Measurements from ENCODE around the gene METRNL. TPM values are rescaled to one million over a fixed set of nuclear protein-coding genes. Genes with fewer than 3 reads are reported as not detected.
A peak's percentile ranks its signal among the peaks of the same experiment; 100 is the strongest.

Gene METRNL
- total and polyA plus RNA-seq, 12 donors = 39.0 to 134 (median 70.9) TPM

- no peak for TF ChIP-seq CTCF (IDR thresholded peaks at IDR 0.05)
- ATAC-seq (peak in 7 of 8 donors; percentile 26 to 75 (median 50)), DNase-seq (no peak)
- peaks cover 15 to 60% (median 44%) of the 10 kb centered on the region in 9 donors for H3K4me1 ChIP-seq
- no peak overlapping the region for H3K4me3 ChIP-seq
- no peaks in the 10 kb centered on the region for H3K27me3 ChIP-seq
- H3K9me3 ChIP-seq = no peaks in the 10 kb centered on the region
- WGBS, 2 donors = 54 to 64% methylated on average over 35 of the region's 35 CpGs
- peak overlapping the region; percentile 3 to 77 (median 61) for H3K27ac ChIP-seq
- intact Hi-C loops (cut with DNase I) = no loop called here
- peaks cover 0 to 92% (median 17%) of the 10 kb centered on the region in 9 donors for H3K36me3 ChIP-seq
These were observed 12.1 kb downstream of the METRNL start for GRCh38 chr17:83091257-83092141.

DNA sequence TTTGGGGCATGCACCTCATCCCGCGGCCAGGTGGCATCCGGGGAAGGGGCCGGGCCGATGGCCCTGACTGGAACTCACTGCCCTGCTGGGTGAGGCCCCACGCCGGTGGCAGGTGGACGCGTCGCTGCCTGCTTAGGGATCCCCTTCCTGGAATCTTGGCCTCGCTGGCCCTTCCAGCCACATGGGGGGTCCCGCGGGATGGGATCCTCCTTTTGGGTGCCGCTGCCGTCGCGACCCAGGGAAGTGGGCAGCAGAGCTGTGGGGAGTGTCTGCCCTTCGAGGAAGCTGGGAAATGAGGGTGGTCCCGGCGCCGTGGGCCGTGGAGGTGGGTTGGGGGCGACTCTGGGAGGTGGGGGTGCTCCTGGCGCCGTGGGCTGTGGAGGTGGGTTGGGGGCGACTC is 12.8 kb downstream of the METRNL start:
- peaks cover 0 to 5% (median 0%) of the 10 kb centered on the region in 7 donors for H3K27me3 ChIP-seq
- no peak overlapping the region for H3K4me3 ChIP-seq
- ATAC-seq (peak in 5 of 8 donors; percentile 1 to 7 (median 1)), DNase-seq (no peak)
- 89 to 92% methylated on average over 23 to 26 of the region's 26 CpGs for WGBS, 2 donors
- peaks cover 15 to 54% (median 39%) of the 10 kb centered on the region in 9 donors for H3K4me1 ChIP-seq
- no peak for TF ChIP-seq CTCF (IDR thresholded peaks at IDR 0.05)
- peaks cover 0 to 90% (median 17%) of the 10 kb centered on the region in 9 donors for H3K36me3 ChIP-seq
- intact Hi-C loops (cut with DNase I) = no loop called here
- peak overlapping the region in 8 of 10 donors; percentile 41 to 77 (median 62) for H3K27ac ChIP-seq
- H3K9me3 ChIP-seq = no peaks in the 10 kb centered on the region

DNA sequence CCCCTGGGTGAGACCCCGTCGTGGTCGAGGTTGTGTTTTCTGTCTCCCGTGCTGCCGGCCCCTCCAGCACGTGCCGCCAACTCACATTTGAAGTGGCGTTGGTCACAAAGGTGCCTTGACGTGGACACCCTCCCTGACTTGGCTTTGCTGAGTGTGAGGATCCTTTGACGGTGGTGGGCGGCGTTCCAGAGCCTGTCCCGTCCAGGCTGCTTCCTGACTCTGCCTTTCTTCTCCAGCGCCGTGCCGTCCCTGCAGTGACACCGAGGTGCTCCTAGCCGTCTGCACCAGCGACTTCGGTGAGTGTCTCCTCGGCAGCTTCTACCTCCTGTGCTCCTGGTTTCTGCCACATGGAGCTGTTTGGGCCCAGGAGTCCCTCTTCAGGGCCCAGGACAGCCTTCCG is 13.5 kb downstream of the METRNL start:
- H3K4me1 ChIP-seq = peaks cover 15 to 50% (median 35%) of the 10 kb centered on the region in 9 donors
- ATAC-seq (no peak), DNase-seq (no peak)
- WGBS, 2 donors = 57 to 71% methylated on average over 22 of the region's 22 CpGs
- H3K9me3 ChIP-seq = no peaks in the 10 kb centered on the region
- no peak overlapping the region for H3K4me3 ChIP-seq
- H3K27ac ChIP-seq = peak overlapping the region in 3 of 10 donors; percentile 1 to 45 (median 10)
- peaks cover 0 to 83% (median 17%) of the 10 kb centered on the region in 9 donors for H3K36me3 ChIP-seq
- intact Hi-C loops (cut with DNase I) = no loop called here
- no peak for TF ChIP-seq CTCF (IDR thresholded peaks at IDR 0.05)
- H3K27me3 ChIP-seq = peaks cover 0 to 5% (median 0%) of the 10 kb centered on the region in 7 donors

GRCh38 chr17:83093506-83093905 is 14.1 kb downstream of the METRNL start:
- Histone ChIP-seq H3K27ac (peak overlapping the region in 2 of 10 donors; percentile 1 to 45), H3K4me3 (no peak overlapping the region), H3K9me3 (no peaks in the 10 kb centered on the region), H3K4me1 (peaks cover 10 to 50% (median 35%) of the 10 kb centered on the region in 9 donors), H3K27me3 (peaks cover 0 to 10% (median 1%) of the 10 kb centered on the region in 7 donors), H3K36me3 (peaks cover 0 to 77% (median 17%) of the 10 kb centered on the region in 9 donors)
- DNase-seq (no peak), ATAC-seq (no peak)
- TF ChIP-seq CTCF (IDR thresholded peaks at IDR 0.05) = no peak
- 86 to 91% methylated on average over 14 of the region's 14 CpGs for WGBS, 2 donors
- intact Hi-C loops (cut with DNase I) = no loop called here

Data from heart right ventricle (tissue), 16 donors.